ENCODE data around the gene CBR3.
"Not testable (repeated sequence)": the region's sequence is repeated elsewhere in the genome, so short reads cannot be mapped to it uniquely, and the experiment has no call there.

The CBR3 gene

DNA sequence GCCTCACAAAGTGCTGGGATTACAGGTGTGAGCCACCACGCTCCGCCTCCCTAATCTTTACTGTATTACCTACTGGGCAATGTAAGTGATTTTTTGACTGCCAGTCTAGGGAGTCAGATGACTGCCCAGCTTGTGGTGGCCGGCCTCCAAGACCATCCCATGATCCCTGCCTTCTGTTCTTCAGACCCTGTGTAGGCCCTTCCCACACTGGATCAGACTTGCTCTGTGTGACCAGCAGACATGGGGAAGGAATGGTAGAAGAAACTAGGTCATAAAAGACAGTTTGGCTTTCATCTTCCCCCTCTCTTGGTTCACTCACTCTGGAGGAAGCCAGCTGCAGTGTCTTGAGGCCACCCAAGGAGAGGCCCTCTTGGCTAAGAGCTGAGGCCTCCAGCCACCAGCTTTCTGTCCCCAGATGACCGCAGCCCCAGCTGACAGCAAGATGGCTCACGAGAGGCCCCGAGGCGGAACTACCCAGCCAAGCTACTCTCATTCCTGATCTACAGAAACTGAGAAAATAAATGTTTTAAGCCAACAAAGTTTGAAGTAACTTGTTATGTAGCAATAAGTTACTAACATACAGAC lies 14.5 kb upstream of the CBR3 start:
- no peak for DNase-seq

- DNase-seq: no peak
These were observed 11.9 kb upstream of the CBR3 start for GRCh38 chr21:36122977-36123376.

- DNase-seq: no peak
These were observed 10.5 kb upstream of the CBR3 start for GRCh38 chr21:36124395-36124794.

- peak; percentile 45 for DNase-seq
These were observed 9.2 kb upstream of the CBR3 start for GRCh38 chr21:36125512-36126207.

DNA sequence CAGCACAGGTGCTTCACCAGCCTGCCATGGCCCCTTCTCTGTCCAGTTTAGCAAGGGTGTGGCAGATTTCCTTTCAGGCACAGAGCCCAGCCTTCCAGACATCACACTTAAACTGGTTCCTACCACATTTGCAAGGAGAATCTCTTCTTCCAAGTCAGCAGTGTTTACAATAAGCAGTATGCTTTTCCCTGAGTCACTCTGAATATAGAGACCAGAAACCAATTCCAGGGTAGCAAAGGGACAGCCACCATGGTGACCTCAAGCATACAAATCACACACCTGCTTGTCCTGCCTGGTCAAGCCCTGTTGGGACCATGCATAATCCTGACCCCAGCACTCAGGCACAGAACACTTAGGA lies 8.7 kb upstream of the CBR3 start:
- no peak for DNase-seq

- no peak for DNase-seq
These were observed 8.2 kb upstream of the CBR3 start for GRCh38 chr21:36126621-36127110.

DNA sequence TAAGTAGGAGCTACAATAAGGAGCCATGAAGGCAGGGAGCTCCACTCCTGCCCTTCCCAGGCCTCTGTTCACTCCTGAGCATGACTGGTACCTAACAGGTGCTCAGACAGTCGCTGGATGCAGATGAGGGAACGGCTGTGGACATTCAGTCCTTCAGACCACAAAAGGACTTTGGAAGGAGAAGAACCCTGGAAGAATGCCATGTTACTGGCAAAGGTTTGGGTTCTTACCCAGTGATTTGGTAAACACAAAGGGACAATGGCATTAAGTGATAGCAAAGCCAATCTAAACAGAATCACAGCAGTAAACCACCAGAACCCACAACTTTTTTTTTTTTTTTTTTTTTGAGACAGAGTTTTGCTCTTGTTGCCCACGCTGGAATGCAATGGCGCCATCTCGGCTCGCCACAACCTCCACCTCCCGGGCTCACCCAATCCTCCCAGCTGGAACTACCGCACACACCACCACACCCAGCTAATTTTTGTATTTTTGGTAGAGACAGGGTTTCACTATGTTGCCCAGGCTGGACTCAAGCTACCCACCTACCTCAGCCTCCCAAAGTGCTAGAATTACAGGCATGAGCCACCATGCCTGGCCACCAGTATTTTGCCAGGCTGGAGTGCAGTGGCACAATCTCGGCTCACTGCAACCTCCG lies 7.5 kb upstream of the CBR3 start:
- no peak for DNase-seq

DNA sequence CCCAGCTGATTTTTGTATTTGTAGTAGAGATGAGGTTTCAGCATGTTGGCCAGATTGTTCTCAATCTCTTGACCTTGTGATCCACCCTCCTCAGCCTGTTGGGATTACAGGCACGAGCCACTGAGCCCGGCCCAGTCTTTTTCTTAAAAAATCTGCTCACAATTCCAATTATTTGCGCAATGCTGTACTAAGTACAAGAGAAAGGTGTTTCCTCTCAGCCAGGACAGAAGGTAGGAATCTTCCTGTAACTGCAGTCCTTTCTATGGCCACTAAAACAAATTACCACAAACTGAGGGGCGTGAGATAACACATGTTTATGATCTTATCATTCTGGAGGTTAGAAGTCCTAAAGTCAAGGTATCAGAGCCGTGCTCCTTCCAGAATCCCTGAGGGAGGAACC lies 6.9 kb upstream of the CBR3 start:
- no peak for DNase-seq

- DNase-seq: no peak
These were observed 5.7 kb upstream of the CBR3 start for GRCh38 chr21:36129219-36129618.

DNA sequence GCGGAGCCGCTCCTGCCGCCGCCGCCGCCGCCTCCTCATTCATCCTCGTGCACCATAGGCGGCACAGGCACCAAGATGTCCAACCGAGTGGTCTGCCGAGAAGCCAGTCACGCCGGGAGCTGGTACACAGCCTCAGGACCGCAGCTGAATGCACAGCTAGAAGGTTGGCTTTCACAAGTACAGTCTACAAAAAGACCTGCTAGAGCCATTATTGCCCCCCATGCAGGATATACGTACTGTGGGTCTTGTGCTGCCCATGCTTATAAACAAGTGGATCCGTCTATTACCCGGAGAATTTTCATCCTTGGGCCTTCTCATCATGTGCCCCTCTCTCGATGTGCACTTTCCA lies 4.5 kb upstream of the CBR3 start:
- not testable (repeated sequence) for DNase-seq

GRCh38 chr21:36130839-36131238 lies 4.0 kb upstream of the CBR3 start:
- DNase-seq: not testable (repeated sequence)

- no peak for DNase-seq
These were observed 2.2 kb upstream of the CBR3 start for GRCh38 chr21:36132696-36133095.

DNA sequence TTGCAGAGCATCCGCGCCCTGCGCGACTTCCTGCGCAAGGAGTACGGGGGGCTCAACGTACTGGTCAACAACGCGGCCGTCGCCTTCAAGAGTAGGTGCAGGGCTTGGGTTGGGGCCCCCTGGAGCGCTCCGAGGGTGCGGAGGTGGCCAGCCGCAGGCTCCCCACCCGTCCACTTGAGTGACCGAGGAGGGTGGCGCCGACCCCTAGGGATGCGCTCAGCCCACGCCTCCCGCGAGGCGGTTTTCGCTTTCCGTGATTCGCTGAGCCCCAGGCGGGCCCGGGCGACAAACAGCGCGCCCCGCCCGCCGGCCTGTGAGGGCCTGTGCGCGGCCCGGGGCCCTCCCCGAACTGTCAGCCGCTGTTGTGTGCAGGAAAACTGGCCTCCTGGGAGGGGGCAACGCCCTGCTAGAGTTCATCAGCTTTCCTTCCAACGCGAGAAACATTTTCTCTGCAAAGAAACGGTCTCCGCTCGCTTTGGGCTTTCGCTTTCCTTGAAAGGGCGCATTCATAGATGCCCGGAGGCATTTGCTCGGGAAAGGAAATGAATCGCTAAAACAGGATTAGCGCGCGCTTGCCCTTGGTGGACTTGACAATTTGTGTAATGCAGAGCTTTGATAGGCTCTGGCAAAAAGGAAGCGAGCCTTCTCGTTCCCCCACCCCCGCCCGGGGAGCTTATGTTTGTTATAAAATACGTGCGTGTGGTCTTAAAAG lies 668 bp downstream of the CBR3 start:
- peak; percentile 17 for DNase-seq

GRCh38 chr21:36139791-36140190 lies 4.9 kb downstream of the CBR3 start:
- not testable (repeated sequence) for DNase-seq

GRCh38 chr21:36141513-36141925 lies 6.6 kb downstream of the CBR3 start:
- peak; percentile 89 for DNase-seq

DNA sequence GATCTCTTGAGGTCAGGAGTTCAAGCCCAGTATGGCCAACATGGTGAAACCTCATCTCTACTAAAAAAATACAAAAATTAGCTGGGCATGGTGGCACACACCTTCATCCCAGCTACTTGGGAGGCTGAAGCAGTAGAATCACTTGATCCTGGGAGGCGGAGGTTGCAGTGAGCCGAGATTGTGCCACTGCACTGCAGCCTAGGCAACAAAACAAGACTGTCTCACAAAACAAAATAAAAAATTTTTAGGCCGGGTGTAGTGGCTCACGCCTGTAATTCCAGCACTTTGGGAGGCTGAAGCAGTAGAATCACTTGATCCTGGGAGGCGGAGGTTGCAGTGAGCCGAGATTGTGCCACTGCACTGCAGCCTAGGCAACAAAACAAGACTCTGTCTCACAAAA lies 9.4 kb downstream of the CBR3 start:
- DNase-seq: not testable (repeated sequence)

- no peak for DNase-seq
These were observed 10.4 kb downstream of the CBR3 start for GRCh38 chr21:36145259-36145658.

- DNase-seq: no peak
These were observed 13.0 kb downstream of the CBR3 start for GRCh38 chr21:36147911-36148310.

GRCh38 chr21:36148886-36149285 lies 14.0 kb downstream of the CBR3 start:
- DNase-seq: no peak

GRCh38 chr21:36149788-36150711 lies 15.2 kb downstream of the CBR3 start:
- peak; percentile 72 for DNase-seq

DNA sequence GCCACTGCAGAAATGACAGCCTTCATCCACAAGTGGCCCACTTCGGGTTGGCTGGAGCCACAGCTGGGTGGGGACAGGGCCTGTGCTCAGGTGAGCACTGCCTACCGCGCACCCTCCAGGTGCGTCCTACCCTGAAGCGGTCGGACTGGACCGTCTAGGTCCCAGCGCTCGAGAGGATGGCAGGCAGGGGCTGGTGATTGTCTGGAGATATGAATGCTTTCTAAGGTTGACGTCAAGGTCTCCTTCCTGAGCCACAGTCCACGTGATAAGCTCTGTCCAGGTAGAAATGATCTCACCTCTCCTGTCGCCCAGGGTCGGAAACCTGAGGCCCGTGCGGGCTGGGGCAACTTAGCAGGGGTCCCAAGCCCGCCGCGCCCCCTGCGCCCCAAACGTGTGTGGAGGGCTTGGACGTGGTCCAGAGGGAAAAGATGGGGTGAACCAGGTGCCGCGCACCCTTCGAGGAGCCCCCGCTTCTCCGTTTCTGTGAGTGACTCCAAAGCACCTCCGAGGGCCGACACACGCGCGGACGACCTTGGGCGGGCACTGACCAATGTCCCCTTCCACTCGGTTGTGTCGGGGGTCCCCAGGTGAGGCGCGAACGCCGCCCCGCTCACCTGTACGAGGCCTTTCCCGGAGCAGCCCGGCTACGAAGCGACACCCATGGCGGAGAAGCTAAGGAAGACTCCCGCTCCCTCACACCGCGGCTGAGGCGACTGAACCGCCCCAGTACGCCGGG lies 20.9 kb downstream of the CBR3 start:
- DNase-seq: no peak

DNA sequence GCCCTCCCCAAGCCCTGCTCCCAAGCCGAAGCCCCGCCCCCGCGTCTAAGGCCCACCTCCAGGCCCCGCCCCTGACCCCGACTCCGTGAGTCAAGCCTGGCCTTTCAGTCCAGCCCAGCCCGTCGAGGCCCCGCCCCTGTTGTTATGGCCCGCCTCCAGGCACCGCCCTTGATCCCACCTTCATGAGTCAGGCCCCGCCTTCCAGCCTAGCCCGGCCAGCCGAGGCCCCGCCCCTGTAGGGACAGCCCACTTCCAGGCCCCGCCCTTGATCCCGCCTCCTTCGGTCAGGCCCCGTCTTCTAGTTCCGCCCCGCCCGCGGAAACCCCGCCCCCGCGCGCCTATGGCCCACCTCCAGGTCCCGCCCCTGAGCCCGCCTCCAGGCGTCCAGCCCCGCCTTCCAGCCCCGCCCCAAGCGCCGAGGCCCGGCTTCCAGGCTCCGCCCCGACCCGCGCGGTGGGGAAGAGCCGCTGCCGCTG lies 21.5 kb downstream of the CBR3 start:
- DNase-seq: peak; percentile 95

Data from hematopoietic multipotent progenitor cell treated with erythropoietin and hydrocortisone succinate and interleukin-3 and kit ligand, for 8 days (in vitro differentiated cells).